Measurements from ENCODE around the gene SLC6A16. TPM values are rescaled to one million over a fixed set of nuclear protein-coding genes. Genes with fewer than 3 reads are reported as not detected.

SLC6A16 gene
- total and polyA plus RNA-seq, 2 experiments from 2014 or later: 0.31 to 1.8 TPM

DNA sequence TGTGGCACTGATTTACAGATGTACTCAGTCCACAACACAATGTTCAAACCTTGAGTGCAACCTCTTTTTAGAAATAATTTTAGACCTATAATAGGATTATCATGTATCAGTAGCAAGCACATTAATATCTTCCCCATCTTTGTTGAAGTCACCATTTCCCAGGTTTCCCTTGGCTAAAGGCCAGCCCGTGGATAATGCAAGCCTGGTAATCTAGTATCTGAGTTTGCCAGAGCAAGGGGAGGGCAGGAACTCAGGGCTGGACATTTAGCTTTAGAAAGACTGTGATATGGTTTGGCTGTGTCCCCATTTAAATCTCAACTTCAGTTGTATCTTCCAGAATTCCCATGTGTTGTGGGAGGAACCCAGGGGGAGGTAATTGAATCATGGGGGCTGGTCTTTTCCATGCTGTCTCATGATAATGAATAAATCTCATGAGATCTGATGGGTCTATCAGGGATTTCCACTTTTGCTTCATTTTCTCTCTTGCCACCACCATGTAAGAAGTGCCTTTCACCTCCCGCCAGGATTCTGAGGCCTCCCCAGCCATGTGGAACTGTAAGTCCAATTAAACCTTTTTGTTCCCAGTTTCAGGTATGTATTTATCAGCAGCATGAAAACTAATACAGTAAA, 37.7 kb downstream of the SLC6A16 start (continued):
- TF ChIP-seq, protein P1, sequence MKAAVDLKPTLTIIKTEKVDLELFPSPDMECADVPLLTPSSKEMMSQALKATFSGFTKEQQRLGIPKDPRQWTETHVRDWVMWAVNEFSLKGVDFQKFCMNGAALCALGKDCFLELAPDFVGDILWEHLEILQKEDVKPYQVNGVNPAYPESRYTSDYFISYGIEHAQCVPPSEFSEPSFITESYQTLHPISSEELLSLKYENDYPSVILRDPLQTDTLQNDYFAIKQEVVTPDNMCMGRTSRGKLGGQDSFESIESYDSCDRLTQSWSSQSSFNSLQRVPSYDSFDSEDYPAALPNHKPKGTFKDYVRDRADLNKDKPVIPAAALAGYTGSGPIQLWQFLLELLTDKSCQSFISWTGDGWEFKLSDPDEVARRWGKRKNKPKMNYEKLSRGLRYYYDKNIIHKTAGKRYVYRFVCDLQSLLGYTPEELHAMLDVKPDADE (IDR thresholded peaks at IDR 0.05): no peak

- H3K4me3 Mint-ChIP-seq: no peak overlapping the region
- Histone ChIP-seq H2AFZ (no peak overlapping the region), H3K27me3 (ENCODE audit: insufficient read depth) (no peaks in the 10 kb centered on the region), H3K36me3 (ENCODE audit: insufficient read depth) (no peaks in the 10 kb centered on the region), H3K4me2 (no peak overlapping the region), H3K9me2 (ENCODE audit: insufficient read depth) (no peaks in the 10 kb centered on the region), H4K20me1 (replicated peaks; ENCODE audit: insufficient read depth) (no peaks in the 10 kb centered on the region), H3K79me2 (replicated peaks; ENCODE audit: insufficient read depth) (no peaks in the 10 kb centered on the region), H3F3A (replicated peaks; ENCODE audit: low read depth) (no peaks in the 10 kb centered on the region), H3K4me3 (no peak overlapping the region), H3K4me1 (ENCODE audit: insufficient read depth) (no peaks in the 10 kb centered on the region), H3K27ac (ENCODE audit: low read depth) (no peak overlapping the region)
- DNase-seq (ENCODE audit: low spot score) (no peak), ATAC-seq (no peak)
- TF ChIP-seq CTCF (conservative IDR thresholded peaks at IDR 0.05; ENCODE audit: low read depth in 2 of 2): no peak
- no peak for TF ChIP-seq JUNB (IDR thresholded peaks at IDR 0.05; ENCODE audit: unreplicated experiment)
- TF ChIP-seq, protein P2, sequence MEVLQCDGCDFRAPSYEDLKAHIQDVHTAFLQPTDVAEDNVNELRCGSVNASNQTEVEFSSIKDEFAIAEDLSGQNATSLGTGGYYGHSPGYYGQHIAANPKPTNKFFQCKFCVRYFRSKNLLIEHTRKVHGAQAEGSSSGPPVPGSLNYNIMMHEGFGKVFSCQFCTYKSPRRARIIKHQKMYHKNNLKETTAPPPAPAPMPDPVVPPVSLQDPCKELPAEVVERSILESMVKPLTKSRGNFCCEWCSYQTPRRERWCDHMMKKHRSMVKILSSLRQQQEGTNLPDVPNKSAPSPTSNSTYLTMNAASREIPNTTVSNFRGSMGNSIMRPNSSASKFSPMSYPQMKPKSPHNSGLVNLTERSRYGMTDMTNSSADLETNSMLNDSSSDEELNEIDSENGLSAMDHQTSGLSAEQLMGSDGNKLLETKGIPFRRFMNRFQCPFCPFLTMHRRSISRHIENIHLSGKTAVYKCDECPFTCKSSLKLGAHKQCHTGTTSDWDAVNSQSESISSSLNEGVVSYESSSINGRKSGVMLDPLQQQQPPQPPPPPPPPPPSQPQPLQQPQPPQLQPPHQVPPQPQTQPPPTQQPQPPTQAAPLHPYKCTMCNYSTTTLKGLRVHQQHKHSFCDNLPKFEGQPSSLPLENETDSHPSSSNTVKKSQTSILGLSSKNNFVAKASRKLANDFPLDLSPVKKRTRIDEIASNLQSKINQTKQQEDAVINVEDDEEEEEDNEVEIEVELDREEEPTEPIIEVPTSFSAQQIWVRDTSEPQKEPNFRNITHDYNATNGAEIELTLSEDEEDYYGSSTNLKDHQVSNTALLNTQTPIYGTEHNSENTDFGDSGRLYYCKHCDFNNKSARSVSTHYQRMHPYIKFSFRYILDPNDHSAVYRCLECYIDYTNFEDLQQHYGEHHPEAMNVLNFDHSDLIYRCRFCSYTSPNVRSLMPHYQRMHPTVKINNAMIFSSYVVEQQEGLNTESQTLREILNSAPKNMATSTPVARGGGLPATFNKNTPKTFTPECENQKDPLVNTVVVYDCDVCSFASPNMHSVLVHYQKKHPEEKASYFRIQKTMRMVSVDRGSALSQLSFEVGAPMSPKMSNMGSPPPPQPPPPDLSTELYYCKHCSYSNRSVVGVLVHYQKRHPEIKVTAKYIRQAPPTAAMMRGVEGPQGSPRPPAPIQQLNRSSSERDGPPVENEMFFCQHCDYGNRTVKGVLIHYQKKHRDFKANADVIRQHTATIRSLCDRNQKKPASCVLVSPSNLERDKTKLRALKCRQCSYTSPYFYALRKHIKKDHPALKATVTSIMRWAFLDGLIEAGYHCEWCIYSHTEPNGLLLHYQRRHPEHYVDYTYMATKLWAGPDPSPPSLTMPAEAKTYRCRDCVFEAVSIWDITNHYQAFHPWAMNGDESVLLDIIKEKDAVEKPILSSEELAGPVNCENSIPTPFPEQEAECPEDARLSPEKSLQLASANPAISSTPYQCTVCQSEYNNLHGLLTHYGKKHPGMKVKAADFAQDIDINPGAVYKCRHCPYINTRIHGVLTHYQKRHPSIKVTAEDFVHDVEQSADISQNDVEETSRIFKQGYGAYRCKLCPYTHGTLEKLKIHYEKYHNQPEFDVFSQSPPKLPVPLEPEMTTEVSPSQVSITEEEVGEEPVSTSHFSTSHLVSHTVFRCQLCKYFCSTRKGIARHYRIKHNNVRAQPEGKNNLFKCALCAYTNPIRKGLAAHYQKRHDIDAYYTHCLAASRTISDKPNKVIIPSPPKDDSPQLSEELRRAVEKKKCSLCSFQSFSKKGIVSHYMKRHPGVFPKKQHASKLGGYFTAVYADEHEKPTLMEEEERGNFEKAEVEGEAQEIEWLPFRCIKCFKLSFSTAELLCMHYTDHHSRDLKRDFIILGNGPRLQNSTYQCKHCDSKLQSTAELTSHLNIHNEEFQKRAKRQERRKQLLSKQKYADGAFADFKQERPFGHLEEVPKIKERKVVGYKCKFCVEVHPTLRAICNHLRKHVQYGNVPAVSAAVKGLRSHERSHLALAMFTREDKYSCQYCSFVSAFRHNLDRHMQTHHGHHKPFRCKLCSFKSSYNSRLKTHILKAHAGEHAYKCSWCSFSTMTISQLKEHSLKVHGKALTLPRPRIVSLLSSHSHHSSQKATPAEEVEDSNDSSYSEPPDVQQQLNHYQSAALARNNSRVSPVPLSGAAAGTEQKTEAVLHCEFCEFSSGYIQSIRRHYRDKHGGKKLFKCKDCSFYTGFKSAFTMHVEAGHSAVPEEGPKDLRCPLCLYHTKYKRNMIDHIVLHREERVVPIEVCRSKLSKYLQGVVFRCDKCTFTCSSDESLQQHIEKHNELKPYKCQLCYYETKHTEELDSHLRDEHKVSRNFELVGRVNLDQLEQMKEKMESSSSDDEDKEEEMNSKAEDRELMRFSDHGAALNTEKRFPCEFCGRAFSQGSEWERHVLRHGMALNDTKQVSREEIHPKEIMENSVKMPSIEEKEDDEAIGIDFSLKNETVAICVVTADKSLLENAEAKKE (CRISPR knock-in tag; IDR thresholded peaks at IDR 0.05): no peak
- no peak for TF ChIP-seq ZNF331 (CRISPR knock-in tag; IDR thresholded peaks at IDR 0.05; ENCODE audit: low read depth)
- H3K27ac Mint-ChIP-seq: no peak overlapping the region
- H3K27me3 Mint-ChIP-seq (ENCODE audit: insufficient read depth, low read depth, poor library complexity): peaks cover 11% of the 10 kb centered on the region
- no peaks in the 10 kb centered on the region for H3K9me3 Mint-ChIP-seq
- H3K36me3 Mint-ChIP-seq (ENCODE audit: low read depth): no peaks in the 10 kb centered on the region
- no peaks in the 10 kb centered on the region for H3K4me1 Mint-ChIP-seq
Measured at GRCh38 chr19:49282184-49282583, 42.8 kb downstream of the SLC6A16 start.
